IPS DF 6.9 (cell line): Measurements from ENCODE around the gene RAP1A.
"Not testable (repeated sequence)": the region's sequence is repeated elsewhere in the genome, so short reads cannot be mapped to it uniquely, and the experiment has no call there.

ENCODE experiments used
- DNase-seq: peaks from one replicate; pipeline ENCODE4 v3.0.0-alpha.2; 2013; ENCODE audit warnings: low read depth, low spot score
- H3K27ac ChIP-seq: one replicate; pipeline ENCODE4 v1.5.1; 2013; ENCODE audit warnings: low read length, control low read depth
- H3K27me3 ChIP-seq: 2 replicates; pipeline ENCODE4 v1.6.1; 2013; ENCODE audit warnings: mild to moderate bottlenecking, low read length; ENCODE audit not compliant: control insufficient read depth, insufficient read depth
- H3K36me3 ChIP-seq: 2 replicates; pipeline ENCODE4 v1.6.1; 2013; ENCODE audit warnings: low read length; ENCODE audit not compliant: control insufficient read depth, insufficient read depth
- H3K4me1 ChIP-seq: 2 replicates; pipeline ENCODE4 v1.6.1; 2013; ENCODE audit warnings: low read length; ENCODE audit not compliant: control insufficient read depth, insufficient read depth
- H3K4me3 ChIP-seq: 2 replicates; pipeline ENCODE4 v1.5.1; 2013; ENCODE audit warnings: mild to moderate bottlenecking, low read length
- H3K9me3 ChIP-seq: 2 replicates; pipeline ENCODE4 v1.6.1; 2013; ENCODE audit warnings: low read length, inconsistent platforms; ENCODE audit not compliant: control insufficient read depth, insufficient read depth
- WGBS: extraction: QIAGEN DNeasy Blood & Tissue Kit; methylation state at CpG from one replicate; pipeline ENCODE4 v1.1.7; 2013; ENCODE audit warnings: mixed read lengths, missing lambda C conversion rate; ENCODE audit not compliant: insufficient read length, insufficient coverage; 5-methylcytosine and 5-hydroxymethylcytosine counted together

The RAP1A gene

DNA sequence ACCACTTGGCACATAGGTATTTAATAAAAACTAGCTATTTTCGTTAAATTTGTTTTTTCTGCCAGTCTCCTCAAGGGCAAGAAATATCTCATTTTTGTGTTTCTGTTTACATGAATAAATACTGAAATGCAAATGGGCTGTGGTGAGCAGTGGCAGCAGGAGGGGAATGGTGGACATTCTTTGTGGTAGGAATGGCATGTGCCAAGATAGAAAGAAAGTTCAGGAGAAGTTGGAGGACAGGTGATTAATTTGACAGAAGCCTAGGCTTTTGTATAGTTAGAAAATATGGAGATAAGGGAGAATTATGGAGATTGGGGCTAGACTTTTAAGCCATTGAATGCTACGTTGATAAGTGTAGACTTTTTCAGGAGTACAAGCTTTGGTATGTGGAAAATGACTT, 8.6 kb downstream of the RAP1A start:
- Histone ChIP-seq H3K4me1 (no peaks in the 10 kb centered on the region; the same call in 1 of the 2 replicates), H3K27me3 (no peaks in the 10 kb centered on the region), H3K4me3 (no peak overlapping the region), H3K27ac (no peak overlapping the region), H3K9me3 (no peaks in the 10 kb centered on the region), H3K36me3 (no peaks in the 10 kb centered on the region)
- no peak for DNase-seq
- WGBS: no CpG with 5 or more reads among the region's 2 CpGs

DNA sequence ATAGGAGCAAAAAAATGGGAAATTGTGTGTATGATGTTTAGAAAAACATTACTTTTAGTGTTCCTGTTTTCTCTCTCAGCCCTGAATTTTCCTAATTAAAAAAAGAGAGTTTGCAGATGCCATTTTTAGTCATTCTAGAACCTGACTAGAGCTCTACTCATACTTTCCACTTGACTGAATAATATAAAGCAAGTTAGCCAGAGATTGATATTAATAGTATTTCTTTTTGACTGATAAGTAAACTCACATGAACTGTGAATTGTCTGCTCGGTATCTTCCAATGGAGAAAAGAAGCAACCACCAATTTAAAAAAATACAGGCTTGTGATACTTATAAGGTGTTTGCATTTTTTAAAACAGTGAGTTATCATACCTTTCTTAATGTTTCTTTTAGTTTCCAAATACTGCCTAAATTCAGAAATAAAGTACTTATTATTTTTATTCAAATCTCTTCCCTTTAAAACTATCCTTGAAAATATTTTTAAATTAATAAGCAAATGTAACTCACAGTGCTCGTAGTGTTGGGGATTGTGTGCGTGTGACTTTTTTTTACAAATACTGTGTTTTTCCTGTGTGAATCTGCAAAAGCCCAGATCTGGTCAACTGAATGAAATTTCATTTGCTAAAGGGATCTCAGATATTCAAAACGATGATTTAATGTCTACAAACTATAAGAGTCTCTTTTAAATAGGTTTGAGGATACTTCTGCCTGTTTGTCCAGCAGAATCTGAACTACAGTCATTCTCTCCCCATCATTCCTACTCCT, 9.8 kb downstream of the RAP1A start:
- no peak overlapping the region for H3K4me3 ChIP-seq
- H3K4me1 ChIP-seq: no peaks in the 10 kb centered on the region; the same call in 1 of the 2 replicates

DNA sequence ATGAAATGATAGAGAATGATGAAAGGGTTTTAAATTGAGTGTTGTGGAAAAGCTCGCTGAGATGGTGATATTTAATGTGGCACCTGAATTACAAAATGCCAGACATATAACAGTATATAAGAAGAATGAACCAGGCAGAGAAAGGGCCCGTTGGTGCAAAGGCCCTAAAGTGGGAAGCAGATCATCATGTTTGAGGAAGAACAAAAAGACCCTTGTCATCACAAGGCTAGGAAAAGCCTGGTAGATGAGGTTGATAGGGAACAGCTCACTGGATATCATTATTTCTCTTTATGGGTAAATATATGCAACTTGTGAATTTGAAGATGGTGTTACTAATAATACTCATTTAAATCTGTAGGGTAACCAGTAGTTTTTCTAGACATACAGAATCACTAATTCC, 11.0 kb downstream of the RAP1A start:
- Histone ChIP-seq H3K36me3 (no peaks in the 10 kb centered on the region), H3K4me1 (no peaks in the 10 kb centered on the region; the same call in 1 of the 2 replicates), H3K27ac (no peak overlapping the region), H3K27me3 (no peaks in the 10 kb centered on the region), H3K9me3 (no peaks in the 10 kb centered on the region), H3K4me3 (no peak overlapping the region)
- WGBS: 100% methylated on average over 1 of the region's 2 CpGs
- no peak for DNase-seq

More for the DNA sequence above, 9.8 kb downstream of the RAP1A start:
- Histone ChIP-seq H3K36me3 (no peaks in the 10 kb centered on the region), H3K27me3 (no peaks in the 10 kb centered on the region), H3K27ac (no peak overlapping the region), H3K9me3 (no peaks in the 10 kb centered on the region)
- DNase-seq: no peak
- no CpG with 5 or more reads among the region's 4 CpGs for WGBS

DNA sequence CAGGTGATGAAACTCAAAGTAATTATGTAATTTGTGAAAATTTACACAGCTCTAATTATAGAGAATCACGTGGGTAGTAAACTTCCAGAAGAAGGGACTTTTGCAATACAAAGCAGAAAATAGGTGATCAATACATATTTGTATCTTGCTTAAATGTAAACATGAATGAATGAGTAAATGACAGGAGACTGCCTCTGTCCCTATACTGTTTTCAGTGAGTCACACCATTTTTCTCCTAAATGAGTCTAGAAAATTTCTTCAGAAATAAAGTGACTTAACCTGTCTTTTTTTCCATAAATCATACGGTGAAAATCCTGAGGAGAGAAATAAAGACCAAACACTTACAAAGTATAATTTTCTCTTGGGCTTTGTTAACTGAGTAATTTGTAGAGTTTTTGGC, 11.9 kb downstream of the RAP1A start:
- Histone ChIP-seq H3K4me3 (no peak overlapping the region), H3K4me1 (no peaks in the 10 kb centered on the region; the same call in 1 of the 2 replicates), H3K9me3 (no peaks in the 10 kb centered on the region), H3K36me3 (no peaks in the 10 kb centered on the region), H3K27ac (no peak overlapping the region), H3K27me3 (no peaks in the 10 kb centered on the region)
- DNase-seq: no peak
- no CpG with 5 or more reads among the region's 2 CpGs for WGBS

DNA sequence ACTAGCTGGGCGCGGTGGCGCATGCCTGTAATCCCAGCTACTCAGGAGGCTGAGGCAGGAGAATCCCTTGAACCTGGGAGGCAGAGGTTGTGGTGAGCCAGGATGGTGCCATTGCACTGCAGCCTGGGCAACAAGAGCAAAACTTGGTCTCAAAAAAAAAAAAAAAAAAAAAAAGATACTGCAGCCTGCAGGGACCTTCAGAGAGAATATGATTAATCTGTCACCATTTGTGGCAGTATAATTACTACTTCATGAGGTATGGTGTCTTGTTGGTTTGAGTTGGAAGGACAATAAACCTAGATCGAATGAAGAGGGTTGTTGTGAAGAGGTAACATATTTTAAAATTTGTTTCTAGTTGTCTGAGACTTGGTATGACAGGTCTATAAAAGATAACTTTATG, 13.2 kb downstream of the RAP1A start:
- not testable (repeated sequence) for DNase-seq, H3K9me3 ChIP-seq, H3K27ac ChIP-seq, H3K4me3 ChIP-seq, H3K4me1 ChIP-seq, H3K27me3 ChIP-seq, H3K36me3 ChIP-seq
- WGBS: 100% methylated on average over 1 of the region's 4 CpGs

DNA sequence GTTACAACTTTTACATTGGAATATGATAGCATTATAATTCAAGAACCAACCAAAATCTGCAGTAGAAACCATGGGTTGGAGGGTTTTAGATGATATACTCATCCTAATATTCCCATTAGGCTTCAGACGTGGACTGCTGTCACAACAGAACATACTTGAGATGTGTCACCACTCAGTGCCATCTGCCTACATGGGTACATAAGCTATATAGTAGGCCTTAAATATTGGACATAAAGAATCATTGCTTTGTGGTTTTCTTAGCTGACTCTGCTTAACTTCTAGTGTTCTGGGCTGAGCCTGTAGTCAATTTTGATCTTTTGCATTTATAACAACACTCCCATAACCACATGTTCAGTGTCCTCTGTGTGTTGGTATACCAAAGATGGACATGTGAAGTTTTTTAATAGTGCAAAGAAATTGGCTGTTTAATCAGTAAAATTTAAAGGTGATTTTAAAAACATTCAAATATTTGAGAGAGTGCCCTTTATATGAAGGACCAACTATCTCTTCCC, 14.2 kb downstream of the RAP1A start:
- Histone ChIP-seq H3K36me3 (no peaks in the 10 kb centered on the region), H3K4me3 (no peak overlapping the region), H3K9me3 (no peaks in the 10 kb centered on the region), H3K27me3 (no peaks in the 10 kb centered on the region), H3K4me1 (no peaks in the 10 kb centered on the region), H3K27ac (no peak overlapping the region)
- WGBS: no CpG with 5 or more reads among the region's 1 CpG
- DNase-seq: no peak

DNA sequence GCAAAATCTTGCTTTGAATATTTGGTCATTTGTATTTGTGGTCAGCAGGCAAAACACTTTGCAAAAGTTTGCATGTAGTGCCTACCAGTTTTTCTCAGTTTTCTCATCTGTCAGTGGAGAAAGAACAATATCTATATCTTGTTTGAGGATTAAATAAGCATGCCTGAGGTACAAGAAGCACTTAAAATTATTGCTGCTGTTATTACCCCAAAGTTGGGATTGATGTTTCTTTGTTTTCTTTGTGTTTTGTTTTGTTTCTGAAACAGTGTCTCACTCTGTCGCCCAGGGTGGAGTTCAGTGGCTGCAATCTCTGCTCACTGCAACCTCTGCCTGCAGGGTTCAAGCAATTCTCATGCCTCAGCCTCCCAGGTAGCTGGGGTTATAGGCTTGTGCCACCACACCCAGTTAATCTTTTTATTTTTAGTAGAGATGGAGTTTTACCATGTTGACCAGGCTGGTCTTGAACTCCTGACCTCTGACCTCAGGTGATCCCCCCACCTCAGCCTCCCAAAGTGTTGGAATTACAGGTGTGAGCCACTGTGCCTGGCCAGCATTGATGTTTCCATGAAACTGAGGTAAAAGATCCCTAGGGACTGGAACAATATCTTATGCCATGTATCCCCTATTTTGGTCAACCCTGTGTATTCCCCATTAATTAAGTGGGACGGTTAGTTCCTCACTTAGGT, 15.9 kb downstream of the RAP1A start:
- no CpG with 5 or more reads among the region's 2 CpGs for WGBS
- no peak for DNase-seq
- H3K9me3 ChIP-seq: no peaks in the 10 kb centered on the region
- H3K27ac ChIP-seq: no peak overlapping the region
- no peaks in the 10 kb centered on the region for H3K36me3 ChIP-seq
- no peaks in the 10 kb centered on the region for H3K27me3 ChIP-seq
- H3K4me3 ChIP-seq: no peak overlapping the region
- no peaks in the 10 kb centered on the region for H3K4me1 ChIP-seq

DNA sequence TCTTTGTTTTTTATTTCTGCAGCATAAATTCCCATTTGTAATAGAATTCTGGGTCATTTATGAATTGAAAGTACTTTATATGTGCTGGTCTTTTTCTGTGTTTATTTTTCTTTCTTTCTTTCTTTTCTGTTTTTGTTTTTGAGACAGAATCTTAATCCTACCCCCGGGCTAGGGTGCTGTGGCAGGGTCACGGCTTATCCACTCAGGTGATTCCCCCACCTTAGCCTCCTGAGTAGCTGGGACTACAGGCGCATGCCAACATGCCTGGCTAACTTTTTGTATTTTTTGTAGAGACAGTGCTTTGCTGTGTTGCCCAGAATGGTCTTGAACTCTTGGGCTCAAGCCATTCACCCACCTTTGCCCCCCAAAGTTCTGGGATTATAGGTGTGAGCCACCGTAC, 18.7 kb downstream of the RAP1A start:
- DNase-seq: no peak
- Histone ChIP-seq H3K4me3 (no peak overlapping the region), H3K27ac (no peak overlapping the region), H3K36me3 (no peaks in the 10 kb centered on the region), H3K4me1 (no peaks in the 10 kb centered on the region), H3K9me3 (no peaks in the 10 kb centered on the region), H3K27me3 (no peaks in the 10 kb centered on the region)
- WGBS: no CpG with 5 or more reads among the region's 4 CpGs

DNA sequence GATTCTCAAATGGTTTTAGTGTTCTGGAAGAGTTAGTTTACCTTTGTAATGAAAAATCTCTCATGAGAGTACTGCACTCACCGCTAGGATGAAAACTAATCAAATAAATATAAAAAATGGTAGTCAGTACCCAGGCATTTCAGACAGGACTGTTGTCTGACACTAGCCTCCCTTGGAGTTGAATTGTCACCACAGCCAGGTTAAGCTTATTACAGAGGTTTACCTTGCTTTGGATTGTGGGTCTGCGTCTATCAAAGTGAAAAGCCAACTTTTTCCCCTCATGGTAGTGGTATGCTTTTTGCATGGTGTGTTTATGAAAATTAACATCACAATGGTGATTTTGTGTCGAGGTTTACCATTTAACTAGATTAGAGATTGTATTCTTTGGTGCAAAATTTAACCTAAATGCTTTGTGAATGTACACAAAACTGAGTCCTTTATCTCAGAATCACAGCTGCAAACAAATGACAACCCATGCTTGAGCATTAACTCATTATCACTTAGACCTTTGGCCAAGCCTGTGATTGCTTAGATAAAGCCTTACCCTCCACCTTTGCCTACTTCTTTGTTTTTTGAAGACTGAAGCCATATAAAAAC, 20.1 kb downstream of the RAP1A start:
- H3K27me3 ChIP-seq: no peaks in the 10 kb centered on the region
- no peaks in the 10 kb centered on the region for H3K9me3 ChIP-seq
- no peaks in the 10 kb centered on the region for H3K36me3 ChIP-seq

DNA sequence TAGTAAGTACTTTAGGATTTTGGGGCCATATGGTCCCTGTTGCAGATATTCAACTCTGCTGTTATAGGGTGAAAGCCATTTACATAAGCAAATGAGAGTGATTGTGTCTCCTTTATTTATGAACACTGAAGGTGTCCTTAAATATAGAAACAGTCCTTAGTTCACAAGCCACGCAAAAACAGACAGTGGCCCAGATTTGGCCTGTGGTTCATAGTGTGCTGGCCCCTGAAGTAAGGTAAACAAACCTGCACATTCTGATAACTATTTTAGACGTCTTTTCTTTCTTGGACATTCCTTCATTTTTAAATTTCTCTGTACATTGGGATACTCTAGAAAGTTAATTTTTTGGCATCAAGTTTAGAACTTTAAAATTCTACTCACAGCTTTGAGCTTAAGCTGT, 23.5 kb downstream of the RAP1A start:
- H3K27ac ChIP-seq: no peak overlapping the region
- H3K36me3 ChIP-seq: no peaks in the 10 kb centered on the region
- no peaks in the 10 kb centered on the region for H3K27me3 ChIP-seq
- no peaks in the 10 kb centered on the region for H3K9me3 ChIP-seq
- H3K4me1 ChIP-seq: no peaks in the 10 kb centered on the region
- DNase-seq: no peak
- H3K4me3 ChIP-seq: no peak overlapping the region
- WGBS: no CpG with 5 or more reads among the region's 2 CpGs

More for the DNA sequence above, 20.1 kb downstream of the RAP1A start:
- WGBS: no CpG with 5 or more reads among the region's 3 CpGs
- H3K4me1 ChIP-seq: no peaks in the 10 kb centered on the region
- H3K4me3 ChIP-seq: no peak overlapping the region
- no peak overlapping the region for H3K27ac ChIP-seq
- DNase-seq: no peak
